ENCODE measurements around the gene DOK5. TPM values are rescaled to one million over a fixed set of nuclear protein-coding genes. Genes with fewer than 3 reads are reported as not detected.

DOK5 gene
- total RNA-seq, 4 donors from 2014 or later = 4.7 to 10.9 (median 7.3) TPM

DNA sequence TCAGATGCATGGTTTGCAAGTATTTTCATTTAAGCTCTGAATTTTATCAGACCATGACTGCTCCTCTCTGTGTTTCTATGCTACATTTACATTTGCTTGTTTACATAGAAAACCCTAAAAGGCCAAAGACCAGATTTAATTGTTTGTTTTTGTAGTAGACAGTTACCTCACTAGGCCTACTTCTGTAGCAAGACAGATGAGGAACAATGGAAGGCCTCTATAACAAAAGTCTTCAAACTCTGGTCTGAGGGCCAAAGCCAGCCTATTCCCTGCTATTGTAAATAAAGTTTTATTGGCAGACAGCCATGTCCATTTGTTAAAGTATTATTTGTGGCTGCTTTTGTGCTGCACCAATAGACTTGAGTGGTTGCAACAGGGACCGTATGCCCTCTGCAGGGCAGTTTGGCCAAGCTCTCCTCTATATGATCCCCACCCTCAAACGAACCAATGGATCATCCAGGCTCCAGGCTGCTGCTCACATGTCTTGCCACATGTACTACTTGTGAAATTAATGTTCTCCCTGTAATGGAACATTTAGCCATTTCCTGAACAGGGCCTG is 182.0 kb downstream of the DOK5 start:
- Histone ChIP-seq H3K36me3 (no peaks in the 10 kb centered on the region), H3K27ac (no peak overlapping the region), H3K27me3 (peaks cover 3% of the 10 kb centered on the region), H3K4me3 (replicated peaks in 1 of 3) (no peak overlapping the region), H3K9me3 (no peaks in the 10 kb centered on the region), H3K4me1 (no peaks in the 10 kb centered on the region)
- WGBS, 2 donors = 75% methylated on average over 2 of the region's 2 CpGs
- no peak for TF ChIP-seq POLR2A (IDR thresholded peaks at IDR 0.05)
- TF ChIP-seq CTCF (IDR thresholded peaks at IDR 0.05) = no peak
- intact Hi-C loops (cut with DNase I) = no loop called here
- no peak for DNase-seq

GRCh38 chr20:54658525-54658924 is 183.1 kb downstream of the DOK5 start:
- DNase-seq = no peak
- WGBS, 2 donors = 83 to 85% methylated on average over 5 of the region's 5 CpGs
- Histone ChIP-seq H3K27ac (no peak overlapping the region), H3K4me3 (replicated peaks in 1 of 3) (no peak overlapping the region), H3K36me3 (no peaks in the 10 kb centered on the region), H3K27me3 (peaks cover 3% of the 10 kb centered on the region), H3K9me3 (no peaks in the 10 kb centered on the region), H3K4me1 (no peaks in the 10 kb centered on the region)
- intact Hi-C loops (cut with DNase I) = no loop called here
- TF ChIP-seq POLR2A (IDR thresholded peaks at IDR 0.05) (no peak), CTCF (IDR thresholded peaks at IDR 0.05) (no peak)

DNA sequence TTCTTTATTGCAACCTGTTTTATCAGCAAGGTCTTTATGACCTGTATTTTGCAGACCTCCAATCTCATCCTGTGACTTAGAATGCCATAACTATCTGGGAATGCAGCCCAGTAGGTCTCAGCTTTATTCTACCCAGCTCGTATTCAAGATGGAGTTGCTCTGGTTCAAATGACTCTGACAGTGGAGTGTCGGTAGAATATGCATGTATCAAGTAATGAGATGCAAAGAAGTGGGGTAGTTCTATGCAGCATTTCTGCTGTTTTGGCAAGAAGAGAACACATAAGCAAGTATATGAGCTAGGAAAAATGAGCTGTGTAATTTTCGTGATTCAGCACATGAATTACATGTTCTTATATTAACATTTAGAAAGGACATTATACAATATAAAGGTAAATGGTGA is 185.9 kb downstream of the DOK5 start:
- no peak for TF ChIP-seq CTCF (IDR thresholded peaks at IDR 0.05)
- intact Hi-C loops (cut with DNase I) = no loop called here
- H3K4me1 ChIP-seq = no peaks in the 10 kb centered on the region
- H3K9me3 ChIP-seq = no peaks in the 10 kb centered on the region
- H3K27me3 ChIP-seq = peaks cover 3% of the 10 kb centered on the region
- H3K4me3 ChIP-seq (replicated peaks in 1 of 3) = no peak overlapping the region
- H3K27ac ChIP-seq = no peak overlapping the region
- no peak for DNase-seq
- 55 to 62% methylated on average over 3 of the region's 3 CpGs for WGBS, 2 donors
- H3K36me3 ChIP-seq = no peaks in the 10 kb centered on the region

DNA sequence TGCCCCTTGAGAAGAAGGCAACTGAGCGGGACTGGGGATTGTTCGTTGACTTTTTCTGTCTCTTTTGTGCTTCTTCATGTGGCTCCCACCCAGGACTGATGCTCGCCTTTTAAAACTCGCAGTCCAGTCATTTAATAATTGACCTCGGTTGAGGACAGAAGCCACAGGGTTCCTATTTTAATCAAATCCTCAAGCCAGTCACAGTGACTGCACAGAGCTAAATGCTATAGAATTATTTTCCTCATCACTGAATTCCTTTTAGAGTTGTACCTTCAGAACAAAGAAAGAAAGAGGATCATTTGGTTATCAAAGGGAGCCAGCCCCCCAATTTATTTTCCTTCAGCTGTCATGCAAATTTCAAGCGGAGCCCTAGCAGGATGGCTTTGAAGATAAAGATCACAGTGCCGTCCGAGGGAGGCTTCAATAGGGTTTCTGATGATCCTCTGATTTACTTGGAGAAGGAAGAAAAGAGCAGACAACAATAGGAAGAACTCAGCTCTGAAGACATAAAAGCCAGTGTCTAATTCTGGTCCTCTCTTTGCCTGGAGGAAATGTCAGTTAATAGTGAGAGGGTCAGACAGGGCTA is 186.6 kb downstream of the DOK5 start:
- Histone ChIP-seq H3K4me3 (replicated peaks in 1 of 3) (no peak overlapping the region), H3K4me1 (no peaks in the 10 kb centered on the region), H3K27ac (no peak overlapping the region), H3K9me3 (no peaks in the 10 kb centered on the region), H3K27me3 (peaks cover 3% of the 10 kb centered on the region), H3K36me3 (no peaks in the 10 kb centered on the region)
- 53 to 60% methylated on average over 8 of the region's 8 CpGs for WGBS, 2 donors
- no peak for TF ChIP-seq POLR2A (IDR thresholded peaks at IDR 0.05)
- no peak for TF ChIP-seq CTCF (IDR thresholded peaks at IDR 0.05)
- no peak for DNase-seq
- intact Hi-C loops (cut with DNase I) = no loop called here

DNA sequence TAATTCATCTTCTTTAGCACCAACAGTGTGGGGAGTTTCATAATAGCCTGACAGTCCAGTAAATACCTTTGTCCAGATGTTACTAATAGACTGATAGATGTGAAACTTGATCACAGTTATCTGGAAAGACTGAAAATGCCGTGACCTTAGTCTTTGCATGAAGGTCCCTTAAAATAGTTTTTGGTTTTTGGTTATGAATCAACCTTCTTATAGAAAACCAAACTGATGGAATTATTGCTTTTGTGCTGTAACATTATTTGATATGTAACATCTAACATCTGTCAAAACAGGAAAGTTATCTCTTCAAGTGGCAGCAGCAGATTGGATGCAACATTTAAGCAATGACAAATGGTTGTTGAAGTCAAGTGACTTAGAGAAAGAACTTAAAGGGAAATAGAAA is 190.4 kb downstream of the DOK5 start:
- Histone ChIP-seq H3K27me3 (no peaks in the 10 kb centered on the region), H3K4me3 (replicated peaks in 1 of 3) (no peak overlapping the region), H3K36me3 (no peaks in the 10 kb centered on the region), H3K4me1 (no peaks in the 10 kb centered on the region), H3K9me3 (no peaks in the 10 kb centered on the region), H3K27ac (no peak overlapping the region)
- 95% methylated on average over 1 of the region's 1 CpG for WGBS, 2 donors
- intact Hi-C loops (cut with DNase I) = no loop called here
- TF ChIP-seq CTCF (IDR thresholded peaks at IDR 0.05) (no peak), POLR2A (IDR thresholded peaks at IDR 0.05) (no peak)
- no peak for DNase-seq
